Type B pancreatic cell (in vitro differentiated cells): ENCODE data around the gene MAD1L1. TPM values are rescaled to one million over a fixed set of nuclear protein-coding genes. Genes with fewer than 3 reads are reported as not detected.

Experiments
- DNase-seq: peaks from one replicate; pipeline ENCODE4 v3.0.0; 2021; ENCODE audit warnings: mixed read lengths; ENCODE audit not compliant: unreplicated experiment; ENCODE audit errors: extremely low spot score
- H3K27ac Mint-ChIP-seq: 2 replicates; pipeline ENCODE4 v1.8.0; 2021; ENCODE audit warnings: mild to moderate bottlenecking, mixed read lengths
- H3K27me3 Mint-ChIP-seq: 2 replicates; pipeline ENCODE4 v1.8.0; 2021; ENCODE audit warnings: mixed read lengths
- H3K36me3 Mint-ChIP-seq: 2 replicates; pipeline ENCODE4 v1.8.0; 2021; ENCODE audit warnings: mixed read lengths
- H3K4me1 Mint-ChIP-seq: one replicate; pipeline ENCODE4 v1.8.0; 2021; ENCODE audit warnings: mixed read lengths; ENCODE audit not compliant: unreplicated experiment
- H3K4me3 Mint-ChIP-seq: 2 replicates; pipeline ENCODE4 v1.8.0; 2021; ENCODE audit warnings: mild to moderate bottlenecking, mixed read lengths
- H3K9me3 Mint-ChIP-seq: 2 replicates; pipeline ENCODE4 v1.8.0; 2021; ENCODE audit warnings: mixed read lengths
- total RNA-seq: library from RNA; stranded (reverse); gene quantifications from 2 replicates; pipeline ENCODE4 v1.2.1, GENCODE V29; 2021; ENCODE audit warnings: low replicate concordance
- TF ChIP-seq, protein P1 (sequence below): fragments of 200-600 bp; sonication (generic); conservative IDR thresholded peaks from 2 replicates; pipeline ENCODE4 v1.5.0; 2021; ENCODE audit warnings: antibody characterized with exemption, mild to moderate bottlenecking

The MAD1L1 gene
- total RNA-seq, 1 donor from 2014 or later = 40.7 TPM

DNA sequence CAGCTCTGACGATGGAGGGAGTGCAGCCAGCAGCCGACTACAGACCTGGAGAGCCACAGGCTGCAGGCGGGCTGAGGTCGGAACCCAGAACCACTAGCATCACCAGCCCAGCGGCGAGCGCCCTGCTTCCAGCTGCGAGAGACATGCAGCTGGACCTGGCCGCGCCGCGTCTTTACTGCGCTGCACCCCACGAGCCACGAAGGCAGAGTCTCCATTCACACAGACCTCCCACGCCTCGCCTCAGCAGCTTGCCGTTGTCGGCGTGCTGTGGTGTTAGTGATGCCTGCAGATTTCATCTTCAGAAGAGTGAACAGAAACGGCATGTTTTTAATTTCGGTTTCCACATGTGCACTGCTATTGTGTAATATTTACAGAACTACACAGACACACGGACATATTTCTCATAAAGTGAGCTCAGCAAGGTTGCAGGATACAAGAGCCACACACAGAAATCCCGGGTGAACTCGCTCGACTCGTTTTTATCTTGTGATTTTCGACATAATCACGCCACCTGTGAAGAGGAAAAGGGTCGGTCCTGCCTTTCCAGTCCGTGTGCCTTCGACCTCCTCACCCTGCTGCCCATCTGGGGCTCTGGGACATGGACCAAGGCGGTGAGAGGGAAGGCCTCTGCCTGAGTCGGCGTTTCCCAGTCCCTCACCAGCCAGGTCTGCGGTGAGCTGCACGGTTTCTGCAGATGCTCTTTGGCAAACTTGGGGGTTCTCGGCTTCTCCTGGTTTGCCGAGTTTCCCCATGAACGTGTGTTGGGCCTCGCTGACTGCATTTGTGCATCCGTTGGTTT is 310.5 kb downstream of the MAD1L1 start:
- no peaks in the 10 kb centered on the region for H3K36me3 Mint-ChIP-seq
- no peak overlapping the region for H3K4me3 Mint-ChIP-seq
- H3K9me3 Mint-ChIP-seq = no peaks in the 10 kb centered on the region
- DNase-seq = no peak
- TF ChIP-seq, protein P1, sequence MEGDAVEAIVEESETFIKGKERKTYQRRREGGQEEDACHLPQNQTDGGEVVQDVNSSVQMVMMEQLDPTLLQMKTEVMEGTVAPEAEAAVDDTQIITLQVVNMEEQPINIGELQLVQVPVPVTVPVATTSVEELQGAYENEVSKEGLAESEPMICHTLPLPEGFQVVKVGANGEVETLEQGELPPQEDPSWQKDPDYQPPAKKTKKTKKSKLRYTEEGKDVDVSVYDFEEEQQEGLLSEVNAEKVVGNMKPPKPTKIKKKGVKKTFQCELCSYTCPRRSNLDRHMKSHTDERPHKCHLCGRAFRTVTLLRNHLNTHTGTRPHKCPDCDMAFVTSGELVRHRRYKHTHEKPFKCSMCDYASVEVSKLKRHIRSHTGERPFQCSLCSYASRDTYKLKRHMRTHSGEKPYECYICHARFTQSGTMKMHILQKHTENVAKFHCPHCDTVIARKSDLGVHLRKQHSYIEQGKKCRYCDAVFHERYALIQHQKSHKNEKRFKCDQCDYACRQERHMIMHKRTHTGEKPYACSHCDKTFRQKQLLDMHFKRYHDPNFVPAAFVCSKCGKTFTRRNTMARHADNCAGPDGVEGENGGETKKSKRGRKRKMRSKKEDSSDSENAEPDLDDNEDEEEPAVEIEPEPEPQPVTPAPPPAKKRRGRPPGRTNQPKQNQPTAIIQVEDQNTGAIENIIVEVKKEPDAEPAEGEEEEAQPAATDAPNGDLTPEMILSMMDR = no peak
- H3K27me3 Mint-ChIP-seq = no peaks in the 10 kb centered on the region
- H3K4me1 Mint-ChIP-seq = peaks cover 15% of the 10 kb centered on the region
- H3K27ac Mint-ChIP-seq = no peak overlapping the region

DNA sequence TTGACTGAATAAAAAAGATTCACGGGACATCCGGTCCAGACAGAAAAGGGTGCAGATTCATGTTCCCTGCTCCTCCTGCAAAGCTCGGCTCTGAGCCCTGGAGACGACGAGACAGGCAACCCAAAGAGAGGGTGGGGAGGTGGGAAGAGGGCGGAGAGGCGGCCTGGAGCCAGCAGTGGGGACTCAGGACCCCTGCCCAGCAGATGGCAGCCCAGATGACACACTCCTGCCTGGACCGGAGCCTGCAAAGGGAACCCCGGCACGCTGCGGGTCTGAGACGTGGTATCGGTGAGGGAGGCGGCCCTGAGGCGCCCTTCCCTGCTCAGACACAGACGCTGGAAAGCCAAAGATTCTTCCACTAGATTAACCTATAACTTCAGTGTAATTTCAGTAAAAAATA is 311.9 kb downstream of the MAD1L1 start:
- H3K36me3 Mint-ChIP-seq = no peaks in the 10 kb centered on the region
- H3K27me3 Mint-ChIP-seq = no peaks in the 10 kb centered on the region
- H3K9me3 Mint-ChIP-seq = no peaks in the 10 kb centered on the region
- peaks cover 4% of the 10 kb centered on the region for H3K4me1 Mint-ChIP-seq
- H3K27ac Mint-ChIP-seq = no peak overlapping the region
- no peak for DNase-seq
- no peak overlapping the region for H3K4me3 Mint-ChIP-seq
- TF ChIP-seq, protein P1 = no peak

DNA sequence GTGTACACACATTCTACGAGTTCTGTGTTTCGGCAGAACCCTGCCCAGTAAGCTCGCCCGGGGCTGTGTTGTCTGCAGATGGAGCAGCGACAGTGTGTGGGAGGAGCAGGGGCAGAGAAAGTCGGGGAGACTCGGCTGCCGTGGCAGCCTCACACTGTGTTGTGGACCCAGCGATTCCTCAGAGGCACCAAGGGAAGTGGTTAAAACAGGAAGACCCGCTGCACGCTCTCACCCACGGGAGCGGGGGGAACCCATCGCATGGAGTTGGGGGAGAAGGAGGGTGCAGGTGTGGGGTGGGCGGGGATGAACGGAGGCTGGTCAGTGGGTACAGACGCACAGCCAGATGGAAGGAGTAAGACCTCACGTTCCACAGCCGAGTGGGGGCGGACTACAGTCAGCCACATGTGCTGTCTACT is 312.5 kb downstream of the MAD1L1 start:
- DNase-seq = no peak
- Mint-ChIP-seq H3K36me3 (no peaks in the 10 kb centered on the region), H3K4me1 (no peaks in the 10 kb centered on the region), H3K9me3 (no peaks in the 10 kb centered on the region), H3K27ac (no peak overlapping the region), H3K4me3 (no peak overlapping the region), H3K27me3 (no peaks in the 10 kb centered on the region)
- TF ChIP-seq, protein P1 = no peak

DNA sequence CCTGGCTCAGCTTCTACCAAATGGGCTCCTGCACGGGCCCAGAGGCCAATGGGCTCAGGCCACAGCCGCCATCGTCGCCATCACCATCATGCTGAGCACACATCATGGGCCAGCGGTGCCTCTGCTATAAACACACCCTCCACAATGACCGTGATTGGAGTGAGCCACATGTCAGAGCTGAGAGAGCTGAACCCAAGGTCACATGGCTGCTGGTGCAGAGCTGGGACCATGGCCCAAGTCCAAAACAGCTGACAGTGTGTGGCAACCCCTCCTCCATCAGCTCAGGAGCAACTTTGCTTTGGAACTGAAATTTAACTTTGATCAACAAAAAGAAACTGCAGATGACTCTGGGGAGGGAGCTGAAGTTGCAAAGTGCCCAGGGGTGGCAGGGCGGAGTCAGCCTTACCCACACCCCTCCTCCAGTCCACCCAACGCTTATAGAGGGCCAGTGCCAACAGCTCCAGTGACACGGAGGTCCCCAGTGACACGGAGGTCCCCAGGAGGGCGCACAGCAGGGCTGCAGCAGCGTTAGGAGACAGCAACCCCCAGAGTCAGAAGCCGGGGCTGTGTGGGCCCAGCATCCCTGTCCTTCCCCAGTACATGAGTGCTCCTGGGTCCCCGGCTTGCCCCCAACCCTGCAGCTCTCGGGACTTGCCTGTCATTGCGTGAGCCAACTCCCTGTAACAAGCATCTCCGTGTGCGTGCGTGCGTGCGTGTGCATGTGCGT is 313.0 kb downstream of the MAD1L1 start:
- Mint-ChIP-seq H3K27me3 (no peaks in the 10 kb centered on the region), H3K27ac (no peak overlapping the region), H3K9me3 (no peaks in the 10 kb centered on the region), H3K36me3 (no peaks in the 10 kb centered on the region), H3K4me1 (no peaks in the 10 kb centered on the region), H3K4me3 (no peak overlapping the region)
- TF ChIP-seq, protein P1 = no peak
- no peak for DNase-seq

DNA sequence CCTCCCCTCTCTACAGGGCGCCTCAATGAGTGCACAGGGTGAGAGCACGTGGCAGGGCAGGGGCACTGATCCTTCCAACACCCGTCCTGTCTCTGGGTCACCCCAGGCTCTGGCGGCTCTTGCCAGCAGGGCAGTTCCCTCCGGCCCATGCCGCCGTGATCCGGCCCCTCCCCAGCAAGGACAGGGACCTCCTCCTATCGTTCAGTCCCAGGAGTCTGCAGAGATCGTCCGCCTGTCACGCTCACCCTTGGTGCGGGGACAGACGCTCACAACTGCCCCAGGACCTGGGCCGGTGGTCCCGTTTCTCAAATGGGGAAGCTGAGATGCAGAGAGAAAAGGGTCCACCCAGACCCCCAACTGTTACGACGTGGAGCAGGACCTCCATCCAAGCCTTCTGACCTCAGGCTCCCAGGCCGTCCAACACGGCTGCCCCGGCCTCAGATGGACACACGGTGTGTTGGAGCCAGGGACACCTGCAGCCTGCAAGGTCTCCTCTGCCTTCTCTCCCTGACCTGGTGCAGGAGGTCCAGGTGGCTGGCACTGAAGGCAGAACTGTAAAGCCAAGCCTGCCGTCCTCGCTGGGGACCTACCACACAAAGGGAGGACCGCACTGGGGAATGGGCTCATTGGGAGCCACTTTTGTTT is 313.7 kb downstream of the MAD1L1 start:
- TF ChIP-seq, protein P1 = no peak
- Mint-ChIP-seq H3K4me1 (no peaks in the 10 kb centered on the region), H3K36me3 (no peaks in the 10 kb centered on the region), H3K4me3 (no peak overlapping the region), H3K9me3 (no peaks in the 10 kb centered on the region), H3K27ac (no peak overlapping the region), H3K27me3 (no peaks in the 10 kb centered on the region)
- DNase-seq = no peak
